Effector memory CD4-positive, alpha-beta T cell (primary cell): ENCODE data around the gene KCTD11.

Experiments
- DNase-seq, 3 donors: peaks; one replicate each; pipeline ENCODE4 v3.0.0-alpha.2; 2020
- H3K27ac ChIP-seq: 2 replicates; pipeline ENCODE4 v1.7.0; 2013; ENCODE audit warnings: mild to moderate bottlenecking, low read length, moderate library complexity; ENCODE audit not compliant: insufficient read depth, poor library complexity, severe bottlenecking
- H3K27me3 ChIP-seq: replicated peaks from 2 replicates; pipeline ENCODE4 v1.7.0; 2013; ENCODE audit warnings: mild to moderate bottlenecking, low read length; ENCODE audit not compliant: insufficient read depth, control insufficient read depth, poor library complexity, severe bottlenecking
- H3K36me3 ChIP-seq: 2 replicates; pipeline ENCODE4 v1.7.0; 2013; ENCODE audit warnings: mild to moderate bottlenecking, low read length, moderate library complexity; ENCODE audit not compliant: control insufficient read depth, insufficient read depth
- H3K4me1 ChIP-seq: 2 replicates; pipeline ENCODE4 v1.7.0; 2013; ENCODE audit warnings: low read length, mild to moderate bottlenecking; ENCODE audit not compliant: control insufficient read depth, insufficient read depth, poor library complexity, severe bottlenecking
- H3K4me3 ChIP-seq: 2 replicates; pipeline ENCODE4 v1.7.0; 2013; ENCODE audit warnings: low read length, low read depth, mild to moderate bottlenecking; ENCODE audit not compliant: insufficient read depth, poor library complexity, severe bottlenecking
- H3K9me3 ChIP-seq: 2 replicates; pipeline ENCODE4 v1.7.0; 2013; ENCODE audit warnings: mild to moderate bottlenecking, low read length, moderate library complexity; ENCODE audit not compliant: control insufficient read depth

Gene KCTD11

GRCh38 chr17:7323731-7324437 is 28.1 kb upstream of the KCTD11 start:
- Histone ChIP-seq H3K27ac (no peak overlapping the region), H3K9me3 (no peaks in the 10 kb centered on the region), H3K27me3 (no peaks in the 10 kb centered on the region), H3K4me1 (peaks cover 8% of the 10 kb centered on the region), H3K36me3 (peaks cover 56% of the 10 kb centered on the region), H3K4me3 (no peak overlapping the region)
- peak; percentile 38 to 59 (median 52) for DNase-seq

GRCh38 chr17:7324438-7324779 is 27.6 kb upstream of the KCTD11 start:
- Histone ChIP-seq H3K4me1 (peaks cover 8% of the 10 kb centered on the region), H3K9me3 (no peaks in the 10 kb centered on the region), H3K27ac (no peak overlapping the region), H3K27me3 (no peaks in the 10 kb centered on the region), H3K4me3 (no peak overlapping the region), H3K36me3 (peaks cover 53% of the 10 kb centered on the region)
- DNase-seq: no peak

- Histone ChIP-seq H3K27ac (no peak overlapping the region), H3K36me3 (peaks cover 53% of the 10 kb centered on the region), H3K9me3 (no peaks in the 10 kb centered on the region), H3K4me3 (no peak overlapping the region), H3K27me3 (no peaks in the 10 kb centered on the region), H3K4me1 (peaks cover 8% of the 10 kb centered on the region)
- DNase-seq: no peak
These were observed 26.9 kb upstream of the KCTD11 start for GRCh38 chr17:7325031-7325528.

- Histone ChIP-seq H3K4me1 (peaks cover 15% of the 10 kb centered on the region), H3K27ac (no peak overlapping the region), H3K36me3 (peaks cover 43% of the 10 kb centered on the region), H3K27me3 (no peaks in the 10 kb centered on the region), H3K4me3 (no peak overlapping the region), H3K9me3 (no peaks in the 10 kb centered on the region)
- DNase-seq: no peak
These were observed 25.8 kb upstream of the KCTD11 start for GRCh38 chr17:7326186-7326585.

GRCh38 chr17:7327056-7327455 is 24.9 kb upstream of the KCTD11 start:
- Histone ChIP-seq H3K27me3 (no peaks in the 10 kb centered on the region), H3K27ac (no peak overlapping the region), H3K4me3 (no peak overlapping the region), H3K4me1 (peaks cover 19% of the 10 kb centered on the region), H3K9me3 (no peaks in the 10 kb centered on the region), H3K36me3 (peaks cover 35% of the 10 kb centered on the region)
- DNase-seq: no peak

GRCh38 chr17:7327501-7327900 is 24.5 kb upstream of the KCTD11 start:
- H3K4me1 ChIP-seq: peaks cover 23% of the 10 kb centered on the region
- H3K4me3 ChIP-seq: no peak overlapping the region
- H3K36me3 ChIP-seq: peaks cover 32% of the 10 kb centered on the region
- DNase-seq: no peak
- H3K9me3 ChIP-seq: no peaks in the 10 kb centered on the region
- H3K27me3 ChIP-seq: no peaks in the 10 kb centered on the region
- no peak overlapping the region for H3K27ac ChIP-seq

GRCh38 chr17:7328009-7328408 is 24.0 kb upstream of the KCTD11 start:
- no peak overlapping the region for H3K4me3 ChIP-seq
- H3K4me1 ChIP-seq: peaks cover 24% of the 10 kb centered on the region
- H3K27ac ChIP-seq: no peak overlapping the region
- H3K36me3 ChIP-seq: peaks cover 27% of the 10 kb centered on the region
- no peaks in the 10 kb centered on the region for H3K27me3 ChIP-seq
- H3K9me3 ChIP-seq: no peaks in the 10 kb centered on the region
- DNase-seq: no peak

- Histone ChIP-seq H3K36me3 (peaks cover 18% of the 10 kb centered on the region), H3K4me1 (peaks cover 29% of the 10 kb centered on the region), H3K4me3 (peak within 1 kb of the TSS; percentile 90), H3K9me3 (no peaks in the 10 kb centered on the region), H3K27me3 (no peaks in the 10 kb centered on the region), H3K27ac (peak within 1 kb of the TSS; percentile 85)
- DNase-seq: no peak
These were observed 23.1 kb upstream of the KCTD11 start, which contains the start of gene NEURL4 for GRCh38 chr17:7328840-7329373. Gene NEURL4, minus strand, starts transcription at chr17:7329335. Its CDS starts 23 bp downstream, at chr17:7329312.

GRCh38 chr17:7329374-7329996 is 22.5 kb upstream of the KCTD11 start:
- H3K36me3 ChIP-seq: peaks cover 16% of the 10 kb centered on the region
- H3K4me1 ChIP-seq: peaks cover 28% of the 10 kb centered on the region
- peak overlapping the region; percentile 90 for H3K4me3 ChIP-seq
- H3K9me3 ChIP-seq: no peaks in the 10 kb centered on the region
- no peaks in the 10 kb centered on the region for H3K27me3 ChIP-seq
- DNase-seq: peak; percentile 90 to 95 (median 94)
- H3K27ac ChIP-seq: peak overlapping the region; percentile 85
